GM23338 (cell line): ENCODE results near the gene KCNT2. TPM values are rescaled to one million over a fixed set of nuclear protein-coding genes. Genes with fewer than 3 reads are reported as not detected.

Source experiments
- ATAC-seq: fragments of 200-7000 bp; cut with Tn5 transposase; 3 replicates; pipeline ENCODE4 v1.9.1; 2020
- DNase-seq: peaks from one replicate; pipeline ENCODE4 v3.0.0-alpha.2; 2015; ENCODE audit warnings: low spot score
- H2AFZ ChIP-seq: fragments of 200-600 bp; sonication (generic); 2 replicates; pipeline ENCODE4 v1.8.0; 2016; ENCODE audit warnings: antibody characterized with exemption, mild to moderate bottlenecking, moderate library complexity
- H3F3A ChIP-seq: fragments of 200-600 bp; sonication (generic); replicated peaks from 2 replicates; pipeline ENCODE4 v1.8.0; 2017; ENCODE audit warnings: antibody characterized with exemption, mixed run types, low read depth
- H3K27ac ChIP-seq: fragments of 200-600 bp; sonication (generic); 2 replicates; pipeline ENCODE4 v1.6.1; 2016; ENCODE audit warnings: low read depth
- H3K27me3 ChIP-seq: fragments of 200-600 bp; sonication (generic); 2 replicates; pipeline ENCODE4 v1.8.0; 2016; ENCODE audit warnings: mild to moderate bottlenecking, mixed run types, moderate library complexity; ENCODE audit not compliant: insufficient read depth
- H3K36me3 ChIP-seq: fragments of 200-600 bp; sonication (generic); 2 replicates; pipeline ENCODE4 v1.8.0; 2016; ENCODE audit warnings: mild to moderate bottlenecking; ENCODE audit not compliant: insufficient read depth
- H3K4me1 ChIP-seq: fragments of 200-600 bp; sonication (generic); 2 replicates; pipeline ENCODE4 v1.8.0; 2016; ENCODE audit warnings: mild to moderate bottlenecking, moderate library complexity; ENCODE audit not compliant: insufficient read depth
- H3K4me2 ChIP-seq: fragments of 200-600 bp; sonication (generic); 2 replicates; pipeline ENCODE4 v1.7.1; 2017; ENCODE audit warnings: mixed run types
- H3K4me3 ChIP-seq: fragments of 200-600 bp; sonication (generic); 2 replicates; pipeline ENCODE4 v1.6.1; 2016; ENCODE audit warnings: mixed run types
- H3K79me2 ChIP-seq: fragments of 200-600 bp; sonication (generic); replicated peaks from 2 replicates; pipeline ENCODE4 v1.8.0; 2017; ENCODE audit warnings: mild to moderate bottlenecking; ENCODE audit not compliant: insufficient read depth
- H3K9me2 ChIP-seq: fragments of 200-600 bp; sonication (generic); 2 replicates; pipeline ENCODE4 v1.8.0; 2017; ENCODE audit not compliant: insufficient read depth
- H4K20me1 ChIP-seq: fragments of 200-600 bp; sonication (generic); replicated peaks from 2 replicates; pipeline ENCODE4 v1.8.0; 2017; ENCODE audit warnings: mild to moderate bottlenecking; ENCODE audit not compliant: insufficient read depth
- H3K27ac Mint-ChIP-seq: 2 replicates; pipeline ENCODE4 v1.8.0; 2020; ENCODE audit warnings: inconsistent platforms, mild to moderate bottlenecking, moderate library complexity, mixed read lengths
- H3K27me3 Mint-ChIP-seq: 3 replicates; pipeline ENCODE4 v1.8.0; 2022; ENCODE audit warnings: low read depth, mild to moderate bottlenecking, moderate library complexity, mixed read lengths, inconsistent platforms; ENCODE audit not compliant: insufficient read depth, poor library complexity
- H3K36me3 Mint-ChIP-seq: 3 replicates; pipeline ENCODE4 v1.8.0; 2021; ENCODE audit warnings: low read depth, mild to moderate bottlenecking, inconsistent platforms, moderate library complexity, mixed read lengths
- H3K4me1 Mint-ChIP-seq: 3 replicates; pipeline ENCODE4 v1.8.0; 2020; ENCODE audit warnings: mild to moderate bottlenecking, inconsistent platforms, mixed read lengths
- H3K4me3 Mint-ChIP-seq: 3 replicates; pipeline ENCODE4 v1.8.0; 2021; ENCODE audit warnings: moderate library complexity, mild to moderate bottlenecking, inconsistent platforms, mixed read lengths
- H3K9me3 Mint-ChIP-seq: 3 replicates; pipeline ENCODE4 v1.8.0; 2020; ENCODE audit warnings: moderate library complexity, mild to moderate bottlenecking, inconsistent platforms, mixed read lengths
- CREB1 ChIP-seq: fragments of 250-450 bp; sonication (Bioruptor Pico); IDR thresholded peaks from 2 replicates; pipeline ENCODE4 v1.5.0; 2020; ENCODE audit warnings: low read depth, mild to moderate bottlenecking, moderate library complexity
- EZH2 ChIP-seq: fragments of 200-600 bp; sonication (generic); IDR thresholded peaks from one replicate; pipeline ENCODE4 v1.8.0; 2017; ENCODE audit warnings: antibody characterized with exemption, mild to moderate bottlenecking, low read depth; ENCODE audit not compliant: unreplicated experiment
- EZH2phosphoT487 ChIP-seq: fragments of 200-600 bp; sonication (generic); IDR thresholded peaks from one replicate; pipeline ENCODE4 v1.8.1; 2018; ENCODE audit warnings: antibody characterized with exemption; ENCODE audit not compliant: unreplicated experiment
- JUNB ChIP-seq: IDR thresholded peaks from one replicate; pipeline ENCODE4 v1.6.1; 2016; ENCODE audit warnings: antibody characterized with exemption; ENCODE audit not compliant: unreplicated experiment
- NANOG ChIP-seq: IDR thresholded peaks from 2 replicates; pipeline ENCODE4 v1.6.1; 2016; ENCODE audit warnings: antibody characterized with exemption, borderline replicate concordance
- POLR2AphosphoS5 ChIP-seq: IDR thresholded peaks from 2 replicates; pipeline ENCODE4 v1.6.1; 2016; ENCODE audit warnings: antibody characterized with exemption, low read depth
- STAT1 ChIP-seq: IDR thresholded peaks from one replicate; pipeline ENCODE4 v1.6.1; 2016; ENCODE audit warnings: antibody characterized with exemption; ENCODE audit not compliant: unreplicated experiment
- ZNF114 ChIP-seq: fragments of 250-450 bp; sonication (Bioruptor Pico); IDR thresholded peaks from 2 replicates; pipeline ENCODE4 v1.5.0; 2020; ENCODE audit warnings: mild to moderate bottlenecking, moderate library complexity
- ZNF331 ChIP-seq: fragments of 250-450 bp; sonication (Bioruptor Pico); IDR thresholded peaks from 2 replicates; pipeline ENCODE4 v1.5.0; 2020; ENCODE audit warnings: low read depth, mild to moderate bottlenecking, moderate library complexity
- polyA plus RNA-seq: library from polyadenylated mRNA; unstranded; fragments of >200 nt; fragmentation: Nextera tagmentation; extraction: Ambion mirVana; gene quantifications from 2 replicates; pipeline ENCODE4 v1.2.1, GENCODE V29; 2016
- total RNA-seq: library from RNA; depleted of rRNA; stranded (reverse); fragments of >200 nt; shearing (Covaris generic); gene quantifications from 2 replicates; pipeline ENCODE4 v1.2.3, GENCODE V29; 2014
- TF ChIP-seq, protein P1 (sequence below), 2 experiments: fragments of 200-600 bp in 1 of 2; sonication (generic) in 1 of 2; conservative IDR thresholded peaks; 2 replicates each; pipeline versions ENCODE4 v1.5.1 to v1.6.1; 2016 to 2017; ENCODE audit warnings: antibody characterized with exemption in 2 of 2, low read depth in 2 of 2, mild to moderate bottlenecking in 2 of 2, moderate library complexity in 1 of 2
- TF ChIP-seq, protein P2 (sequence below): IDR thresholded peaks from 2 replicates; pipeline ENCODE4 v1.6.1; 2016; ENCODE audit warnings: antibody characterized with exemption
- TF ChIP-seq, protein P3 (sequence below): fragments of 250-450 bp; sonication (Bioruptor Pico); IDR thresholded peaks from 2 replicates; pipeline ENCODE4 v1.5.0; 2020; ENCODE audit warnings: mild to moderate bottlenecking, moderate library complexity

Gene KCNT2
- total and polyA plus RNA-seq, 2 experiments from 2014 or later = 5.4 to 13.4 TPM

DNA sequence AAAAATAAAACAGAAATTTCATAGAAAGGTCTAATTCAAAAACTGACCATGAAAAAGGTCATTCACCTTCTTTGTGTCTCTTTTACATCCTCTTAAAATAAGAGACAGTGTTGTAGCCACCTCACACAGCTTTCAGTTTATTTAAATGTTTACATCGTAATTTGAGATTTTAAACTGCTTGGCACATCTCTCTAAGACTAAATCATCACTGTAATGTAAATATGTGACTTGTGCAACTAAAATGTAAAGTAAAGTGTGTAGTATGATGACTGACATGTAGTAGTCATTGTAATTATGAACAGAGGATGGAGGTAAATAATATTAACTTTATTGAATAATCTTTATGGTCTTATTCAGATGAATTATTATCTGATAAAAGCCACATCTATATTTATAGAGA, 283.9 kb downstream of the KCNT2 start:
- H3K36me3 ChIP-seq = no peaks in the 10 kb centered on the region
- H3K27ac Mint-ChIP-seq = no peak overlapping the region
- TF ChIP-seq, protein P1, sequence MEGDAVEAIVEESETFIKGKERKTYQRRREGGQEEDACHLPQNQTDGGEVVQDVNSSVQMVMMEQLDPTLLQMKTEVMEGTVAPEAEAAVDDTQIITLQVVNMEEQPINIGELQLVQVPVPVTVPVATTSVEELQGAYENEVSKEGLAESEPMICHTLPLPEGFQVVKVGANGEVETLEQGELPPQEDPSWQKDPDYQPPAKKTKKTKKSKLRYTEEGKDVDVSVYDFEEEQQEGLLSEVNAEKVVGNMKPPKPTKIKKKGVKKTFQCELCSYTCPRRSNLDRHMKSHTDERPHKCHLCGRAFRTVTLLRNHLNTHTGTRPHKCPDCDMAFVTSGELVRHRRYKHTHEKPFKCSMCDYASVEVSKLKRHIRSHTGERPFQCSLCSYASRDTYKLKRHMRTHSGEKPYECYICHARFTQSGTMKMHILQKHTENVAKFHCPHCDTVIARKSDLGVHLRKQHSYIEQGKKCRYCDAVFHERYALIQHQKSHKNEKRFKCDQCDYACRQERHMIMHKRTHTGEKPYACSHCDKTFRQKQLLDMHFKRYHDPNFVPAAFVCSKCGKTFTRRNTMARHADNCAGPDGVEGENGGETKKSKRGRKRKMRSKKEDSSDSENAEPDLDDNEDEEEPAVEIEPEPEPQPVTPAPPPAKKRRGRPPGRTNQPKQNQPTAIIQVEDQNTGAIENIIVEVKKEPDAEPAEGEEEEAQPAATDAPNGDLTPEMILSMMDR (conservative IDR thresholded peaks at IDR 0.05; ENCODE audit: low read depth in 2 of 2) = no peak
- TF ChIP-seq EZH2 (no peak), JUNB (no peak), EZH2phosphoT487 (no peak), STAT1 (no peak), CREB1 (CRISPR knock-in tag) (no peak), NANOG (no peak), POLR2AphosphoS5 (no peak), ZNF331 (CRISPR knock-in tag) (no peak)
- TF ChIP-seq, protein P2, sequence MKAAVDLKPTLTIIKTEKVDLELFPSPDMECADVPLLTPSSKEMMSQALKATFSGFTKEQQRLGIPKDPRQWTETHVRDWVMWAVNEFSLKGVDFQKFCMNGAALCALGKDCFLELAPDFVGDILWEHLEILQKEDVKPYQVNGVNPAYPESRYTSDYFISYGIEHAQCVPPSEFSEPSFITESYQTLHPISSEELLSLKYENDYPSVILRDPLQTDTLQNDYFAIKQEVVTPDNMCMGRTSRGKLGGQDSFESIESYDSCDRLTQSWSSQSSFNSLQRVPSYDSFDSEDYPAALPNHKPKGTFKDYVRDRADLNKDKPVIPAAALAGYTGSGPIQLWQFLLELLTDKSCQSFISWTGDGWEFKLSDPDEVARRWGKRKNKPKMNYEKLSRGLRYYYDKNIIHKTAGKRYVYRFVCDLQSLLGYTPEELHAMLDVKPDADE = no peak
- no peaks in the 10 kb centered on the region for H3K9me3 Mint-ChIP-seq
- no peaks in the 10 kb centered on the region for H3K79me2 ChIP-seq
- H4K20me1 ChIP-seq = no peaks in the 10 kb centered on the region
- H3K9me2 ChIP-seq = no peaks in the 10 kb centered on the region
- ATAC-seq (no peak), DNase-seq (no peak)
- H3K4me3 ChIP-seq = no peak overlapping the region
- peaks cover 22% of the 10 kb centered on the region for H3K4me1 ChIP-seq
- no peak overlapping the region for H3K27ac ChIP-seq
- H3K27me3 Mint-ChIP-seq = no peaks in the 10 kb centered on the region
- no peak overlapping the region for H3K4me3 Mint-ChIP-seq
- H3K36me3 Mint-ChIP-seq = peaks cover 7% of the 10 kb centered on the region; the same call in 1 of the 3 replicates
- 0 out of 2 replicates have a peak overlapping the region, but pooled peaks have one; percentile 12 for H3K4me2 ChIP-seq
- no peaks in the 10 kb centered on the region for H3K27me3 ChIP-seq
- H2AFZ ChIP-seq = no peak overlapping the region
- H3K4me1 Mint-ChIP-seq = peaks cover 27% of the 10 kb centered on the region
- no peaks in the 10 kb centered on the region for H3F3A ChIP-seq

DNA sequence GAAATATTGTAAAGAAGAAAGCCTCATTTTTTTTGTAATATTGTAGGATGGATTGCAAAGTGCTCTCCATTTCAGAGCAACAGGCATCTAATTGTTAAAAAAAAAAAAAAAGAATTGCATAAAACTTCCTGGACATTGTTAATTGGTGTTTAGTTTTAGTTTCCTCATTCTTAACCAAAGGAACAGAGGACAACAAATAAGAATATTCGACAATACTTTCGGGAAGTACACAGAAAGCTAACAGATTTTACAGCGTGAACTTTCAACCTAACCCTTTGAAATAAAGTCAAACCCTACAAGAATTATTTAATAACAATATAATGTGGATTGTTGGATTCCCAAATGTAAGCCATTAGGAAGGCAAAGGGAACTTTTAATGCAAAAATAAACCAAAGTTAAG, 284.4 kb downstream of the KCNT2 start:
- DNase-seq (no peak), ATAC-seq (no peak)
- no peaks in the 10 kb centered on the region for H3K79me2 ChIP-seq
- H3K27me3 Mint-ChIP-seq = no peaks in the 10 kb centered on the region
- H3K9me2 ChIP-seq = no peaks in the 10 kb centered on the region
- H3K27me3 ChIP-seq = no peaks in the 10 kb centered on the region
- no peaks in the 10 kb centered on the region for H3K36me3 ChIP-seq
- H3K36me3 Mint-ChIP-seq = peaks cover 7% of the 10 kb centered on the region; the same call in 1 of the 3 replicates
- peak overlapping the region; percentile 12; the same call in 1 of the 2 replicates for H3K4me2 ChIP-seq
- no peaks in the 10 kb centered on the region for H4K20me1 ChIP-seq
- peaks cover 28% of the 10 kb centered on the region for H3K4me1 Mint-ChIP-seq
- no peak overlapping the region for H3K4me3 ChIP-seq
- H3F3A ChIP-seq = no peaks in the 10 kb centered on the region
- peaks cover 18% of the 10 kb centered on the region; the same call in 1 of the 2 replicates for H3K4me1 ChIP-seq
- H3K27ac Mint-ChIP-seq = no peak overlapping the region
- H2AFZ ChIP-seq = no peak overlapping the region
- no peak overlapping the region for H3K27ac ChIP-seq
- H3K9me3 Mint-ChIP-seq = no peaks in the 10 kb centered on the region
- H3K4me3 Mint-ChIP-seq = no peak overlapping the region
- TF ChIP-seq CREB1 (CRISPR knock-in tag) (no peak), POLR2AphosphoS5 (no peak), ZNF331 (CRISPR knock-in tag) (no peak), EZH2phosphoT487 (no peak), ZNF114 (CRISPR knock-in tag) (no peak), NANOG (no peak)
- TF ChIP-seq, protein P3, sequence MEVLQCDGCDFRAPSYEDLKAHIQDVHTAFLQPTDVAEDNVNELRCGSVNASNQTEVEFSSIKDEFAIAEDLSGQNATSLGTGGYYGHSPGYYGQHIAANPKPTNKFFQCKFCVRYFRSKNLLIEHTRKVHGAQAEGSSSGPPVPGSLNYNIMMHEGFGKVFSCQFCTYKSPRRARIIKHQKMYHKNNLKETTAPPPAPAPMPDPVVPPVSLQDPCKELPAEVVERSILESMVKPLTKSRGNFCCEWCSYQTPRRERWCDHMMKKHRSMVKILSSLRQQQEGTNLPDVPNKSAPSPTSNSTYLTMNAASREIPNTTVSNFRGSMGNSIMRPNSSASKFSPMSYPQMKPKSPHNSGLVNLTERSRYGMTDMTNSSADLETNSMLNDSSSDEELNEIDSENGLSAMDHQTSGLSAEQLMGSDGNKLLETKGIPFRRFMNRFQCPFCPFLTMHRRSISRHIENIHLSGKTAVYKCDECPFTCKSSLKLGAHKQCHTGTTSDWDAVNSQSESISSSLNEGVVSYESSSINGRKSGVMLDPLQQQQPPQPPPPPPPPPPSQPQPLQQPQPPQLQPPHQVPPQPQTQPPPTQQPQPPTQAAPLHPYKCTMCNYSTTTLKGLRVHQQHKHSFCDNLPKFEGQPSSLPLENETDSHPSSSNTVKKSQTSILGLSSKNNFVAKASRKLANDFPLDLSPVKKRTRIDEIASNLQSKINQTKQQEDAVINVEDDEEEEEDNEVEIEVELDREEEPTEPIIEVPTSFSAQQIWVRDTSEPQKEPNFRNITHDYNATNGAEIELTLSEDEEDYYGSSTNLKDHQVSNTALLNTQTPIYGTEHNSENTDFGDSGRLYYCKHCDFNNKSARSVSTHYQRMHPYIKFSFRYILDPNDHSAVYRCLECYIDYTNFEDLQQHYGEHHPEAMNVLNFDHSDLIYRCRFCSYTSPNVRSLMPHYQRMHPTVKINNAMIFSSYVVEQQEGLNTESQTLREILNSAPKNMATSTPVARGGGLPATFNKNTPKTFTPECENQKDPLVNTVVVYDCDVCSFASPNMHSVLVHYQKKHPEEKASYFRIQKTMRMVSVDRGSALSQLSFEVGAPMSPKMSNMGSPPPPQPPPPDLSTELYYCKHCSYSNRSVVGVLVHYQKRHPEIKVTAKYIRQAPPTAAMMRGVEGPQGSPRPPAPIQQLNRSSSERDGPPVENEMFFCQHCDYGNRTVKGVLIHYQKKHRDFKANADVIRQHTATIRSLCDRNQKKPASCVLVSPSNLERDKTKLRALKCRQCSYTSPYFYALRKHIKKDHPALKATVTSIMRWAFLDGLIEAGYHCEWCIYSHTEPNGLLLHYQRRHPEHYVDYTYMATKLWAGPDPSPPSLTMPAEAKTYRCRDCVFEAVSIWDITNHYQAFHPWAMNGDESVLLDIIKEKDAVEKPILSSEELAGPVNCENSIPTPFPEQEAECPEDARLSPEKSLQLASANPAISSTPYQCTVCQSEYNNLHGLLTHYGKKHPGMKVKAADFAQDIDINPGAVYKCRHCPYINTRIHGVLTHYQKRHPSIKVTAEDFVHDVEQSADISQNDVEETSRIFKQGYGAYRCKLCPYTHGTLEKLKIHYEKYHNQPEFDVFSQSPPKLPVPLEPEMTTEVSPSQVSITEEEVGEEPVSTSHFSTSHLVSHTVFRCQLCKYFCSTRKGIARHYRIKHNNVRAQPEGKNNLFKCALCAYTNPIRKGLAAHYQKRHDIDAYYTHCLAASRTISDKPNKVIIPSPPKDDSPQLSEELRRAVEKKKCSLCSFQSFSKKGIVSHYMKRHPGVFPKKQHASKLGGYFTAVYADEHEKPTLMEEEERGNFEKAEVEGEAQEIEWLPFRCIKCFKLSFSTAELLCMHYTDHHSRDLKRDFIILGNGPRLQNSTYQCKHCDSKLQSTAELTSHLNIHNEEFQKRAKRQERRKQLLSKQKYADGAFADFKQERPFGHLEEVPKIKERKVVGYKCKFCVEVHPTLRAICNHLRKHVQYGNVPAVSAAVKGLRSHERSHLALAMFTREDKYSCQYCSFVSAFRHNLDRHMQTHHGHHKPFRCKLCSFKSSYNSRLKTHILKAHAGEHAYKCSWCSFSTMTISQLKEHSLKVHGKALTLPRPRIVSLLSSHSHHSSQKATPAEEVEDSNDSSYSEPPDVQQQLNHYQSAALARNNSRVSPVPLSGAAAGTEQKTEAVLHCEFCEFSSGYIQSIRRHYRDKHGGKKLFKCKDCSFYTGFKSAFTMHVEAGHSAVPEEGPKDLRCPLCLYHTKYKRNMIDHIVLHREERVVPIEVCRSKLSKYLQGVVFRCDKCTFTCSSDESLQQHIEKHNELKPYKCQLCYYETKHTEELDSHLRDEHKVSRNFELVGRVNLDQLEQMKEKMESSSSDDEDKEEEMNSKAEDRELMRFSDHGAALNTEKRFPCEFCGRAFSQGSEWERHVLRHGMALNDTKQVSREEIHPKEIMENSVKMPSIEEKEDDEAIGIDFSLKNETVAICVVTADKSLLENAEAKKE = no peak
